ENCODE data around the gene ADARB1.

- TF ChIP-seq ZNF70 (CRISPR knock-in tag; IDR thresholded peaks at IDR 0.05) = no peak
- TF ChIP-seq TSHZ2 (CRISPR knock-in tag; IDR thresholded peaks at IDR 0.05) = no peak
- no peak for TF ChIP-seq TOX (CRISPR knock-in tag; IDR thresholded peaks at IDR 0.05; ENCODE audit: borderline replicate concordance)
- no peak for TF ChIP-seq OSR1 (CRISPR knock-in tag; IDR thresholded peaks at IDR 0.05)
- no peak for TF ChIP-seq PATZ1 (CRISPR knock-in tag; IDR thresholded peaks at IDR 0.05; ENCODE audit: borderline replicate concordance)
Observed at GRCh38 chr21:45250914-45251634, 176.7 kb downstream of the ADARB1 start.
